NT2/D1 (cell line): ENCODE measurements around the gene MALRD1.

Source experiments
- SUZ12 ChIP-seq: IDR thresholded peaks from 2 replicates; pipeline ENCODE4 v1.6.1; 2011; ENCODE audit not compliant: insufficient read length, insufficient read depth; ENCODE audit errors: extremely low read depth
- YY1 ChIP-seq: IDR thresholded peaks from 2 replicates; pipeline ENCODE4 v1.6.1; 2011; ENCODE audit not compliant: insufficient read length, insufficient read depth

GRCh38 chr10:19731560-19731959, 683.0 kb downstream of the MALRD1 start:
- TF ChIP-seq YY1 (no peak), SUZ12 (no peak)
